ENCODE measurements around the gene KCNG1. TPM values are rescaled to one million over a fixed set of nuclear protein-coding genes. Genes with fewer than 3 reads are reported as not detected.
A peak's percentile ranks its signal among the peaks of the same experiment; 100 is the strongest.

The KCNG1 gene
- total and polyA plus RNA-seq, 8 donors, result 0.19 to 11.9 (median 2.7) TPM; not detected in 4

DNA sequence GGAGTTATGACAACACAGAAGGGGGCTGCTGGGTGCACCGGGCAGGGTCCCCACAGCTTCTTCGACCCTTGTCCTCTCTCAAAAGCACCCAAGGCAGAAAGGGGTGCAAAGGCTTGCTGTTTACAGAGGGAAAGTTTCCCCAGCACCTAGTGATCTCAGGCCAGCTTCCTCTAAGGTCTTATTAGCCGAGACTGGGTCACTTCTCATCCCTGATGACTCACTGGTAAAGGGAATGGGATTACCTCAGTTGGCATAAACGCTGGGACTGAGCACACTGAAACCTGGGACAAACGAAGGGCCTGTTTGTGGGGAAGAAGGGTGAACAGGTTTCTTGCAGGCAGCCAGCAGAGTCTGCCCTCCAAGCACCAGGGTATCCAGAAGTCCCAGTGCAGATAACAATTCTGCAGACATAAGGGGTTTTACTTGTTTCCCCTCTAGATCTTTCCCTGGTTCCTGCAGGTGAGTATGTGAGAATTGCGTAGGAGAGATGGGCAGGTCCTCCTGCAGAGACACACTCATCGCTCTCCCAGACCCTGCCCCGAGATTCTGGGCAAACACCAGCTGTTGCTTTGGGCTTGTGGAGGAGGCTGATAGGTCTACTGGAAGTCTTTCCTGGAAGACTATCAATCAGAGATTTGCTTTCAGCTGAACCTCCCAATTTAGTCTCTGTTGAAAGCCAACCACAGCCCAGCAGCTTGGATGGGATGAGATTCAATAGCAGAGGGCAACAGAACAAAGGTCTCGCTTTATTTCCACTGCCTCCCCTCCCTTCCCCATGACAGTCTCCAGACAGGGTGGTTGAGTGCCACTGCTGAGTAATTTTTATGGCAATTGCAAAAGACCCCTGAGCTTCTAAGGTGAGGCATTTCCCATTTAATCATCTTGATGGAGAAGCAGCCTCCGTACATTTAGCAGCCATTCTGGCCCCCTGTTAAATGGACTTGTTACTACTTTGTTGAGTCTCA lies 25.7 kb downstream of the KCNG1 start:
- TF ChIP-seq EP300 (IDR thresholded peaks at IDR 0.05), result no peak
- TF ChIP-seq, protein P1, sequence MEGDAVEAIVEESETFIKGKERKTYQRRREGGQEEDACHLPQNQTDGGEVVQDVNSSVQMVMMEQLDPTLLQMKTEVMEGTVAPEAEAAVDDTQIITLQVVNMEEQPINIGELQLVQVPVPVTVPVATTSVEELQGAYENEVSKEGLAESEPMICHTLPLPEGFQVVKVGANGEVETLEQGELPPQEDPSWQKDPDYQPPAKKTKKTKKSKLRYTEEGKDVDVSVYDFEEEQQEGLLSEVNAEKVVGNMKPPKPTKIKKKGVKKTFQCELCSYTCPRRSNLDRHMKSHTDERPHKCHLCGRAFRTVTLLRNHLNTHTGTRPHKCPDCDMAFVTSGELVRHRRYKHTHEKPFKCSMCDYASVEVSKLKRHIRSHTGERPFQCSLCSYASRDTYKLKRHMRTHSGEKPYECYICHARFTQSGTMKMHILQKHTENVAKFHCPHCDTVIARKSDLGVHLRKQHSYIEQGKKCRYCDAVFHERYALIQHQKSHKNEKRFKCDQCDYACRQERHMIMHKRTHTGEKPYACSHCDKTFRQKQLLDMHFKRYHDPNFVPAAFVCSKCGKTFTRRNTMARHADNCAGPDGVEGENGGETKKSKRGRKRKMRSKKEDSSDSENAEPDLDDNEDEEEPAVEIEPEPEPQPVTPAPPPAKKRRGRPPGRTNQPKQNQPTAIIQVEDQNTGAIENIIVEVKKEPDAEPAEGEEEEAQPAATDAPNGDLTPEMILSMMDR (IDR thresholded peaks at IDR 0.05), result no peak
- TF ChIP-seq POLR2A (IDR thresholded peaks at IDR 0.05), result no peak
- TF ChIP-seq POLR2AphosphoS5 (IDR thresholded peaks at IDR 0.05), result no peak
- DNase-seq, result no peak
- Histone ChIP-seq H3K27ac (no peak overlapping the region), H3K27me3 (peaks cover 0 to 66% (median 14%) of the 10 kb centered on the region in 3 donors), H3K36me3 (no peaks in the 10 kb centered on the region), H3K9me3 (no peaks in the 10 kb centered on the region), H3K4me3 (no peak overlapping the region), H3K4me1 (no peaks in the 10 kb centered on the region)
- intact Hi-C loops (cut with DNase I; ENCODE audit: low total_unique reads), result no loop called here
- WGBS, 5 donors, result 43 to 50% (median 45%) methylated on average over 9 to 10 of the region's 10 CpGs

DNA sequence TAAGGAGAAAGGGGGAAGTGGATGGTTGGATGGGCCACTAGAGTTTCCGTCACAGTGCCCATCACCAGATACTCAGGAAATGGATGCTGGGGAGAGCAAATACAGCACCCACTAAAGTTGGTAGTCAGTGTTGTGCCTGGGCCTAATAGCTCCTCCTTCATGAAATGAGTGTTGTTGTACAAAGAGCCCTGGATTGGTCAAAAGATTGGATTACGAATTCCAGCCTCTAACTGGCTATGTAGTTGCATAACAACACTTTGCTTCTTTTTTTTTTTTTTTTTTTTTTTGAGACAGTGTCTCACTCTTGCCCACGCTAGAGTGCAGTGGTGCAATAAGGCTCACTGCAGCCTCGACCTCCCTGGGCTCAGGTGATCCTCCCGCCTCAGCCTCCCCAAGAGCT lies 27.4 kb downstream of the KCNG1 start:
- 76 to 88% (median 78%) methylated on average over 5 of the region's 5 CpGs for WGBS, 5 donors
- no peak for DNase-seq
- Histone ChIP-seq H3K36me3 (no peaks in the 10 kb centered on the region), H3K27me3 (peaks cover 0 to 52% (median 14%) of the 10 kb centered on the region in 3 donors), H3K4me1 (no peaks in the 10 kb centered on the region), H3K9me3 (no peaks in the 10 kb centered on the region), H3K27ac (no peak overlapping the region), H3K4me3 (no peak overlapping the region)
- intact Hi-C loops (cut with DNase I; ENCODE audit: low total_unique reads), result no loop called here
- TF ChIP-seq POLR2A (IDR thresholded peaks at IDR 0.05), result no peak
- no peak for TF ChIP-seq EP300 (IDR thresholded peaks at IDR 0.05)
- TF ChIP-seq POLR2AphosphoS5 (IDR thresholded peaks at IDR 0.05), result no peak
- TF ChIP-seq, protein P1 (IDR thresholded peaks at IDR 0.05), result no peak

DNA sequence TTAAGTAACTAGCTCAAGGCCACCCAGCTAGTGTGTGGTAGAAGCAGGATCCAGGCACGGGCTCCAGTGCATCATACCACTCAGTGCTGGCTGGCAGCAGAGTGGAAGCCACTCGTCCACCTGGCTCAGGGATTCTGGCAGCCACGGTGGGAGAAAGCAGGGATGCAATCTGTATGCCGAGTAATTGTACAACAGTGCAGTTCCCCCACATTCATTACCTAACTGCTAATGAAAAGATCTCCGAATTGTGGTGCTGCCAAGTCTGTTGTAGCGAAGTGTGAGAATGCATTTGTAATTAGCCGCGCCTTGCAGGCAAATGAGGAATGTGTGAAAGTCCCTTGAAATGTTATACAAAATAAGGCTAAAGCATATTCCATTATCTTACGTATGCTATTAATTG lies 29.0 kb downstream of the KCNG1 start:
- no peaks in the 10 kb centered on the region for H3K9me3 ChIP-seq
- H3K27me3 ChIP-seq, result peaks cover 0 to 42% (median 12%) of the 10 kb centered on the region in 3 donors
- intact Hi-C loops (cut with DNase I; ENCODE audit: low total_unique reads), result no loop called here
- H3K36me3 ChIP-seq, result no peaks in the 10 kb centered on the region
- WGBS, 5 donors, result 71 to 92% (median 80%) methylated on average over 9 of the region's 9 CpGs
- no peak overlapping the region for H3K27ac ChIP-seq
- no peak for DNase-seq
- H3K4me3 ChIP-seq, result no peak overlapping the region
- TF ChIP-seq EP300 (IDR thresholded peaks at IDR 0.05) (no peak), POLR2AphosphoS5 (IDR thresholded peaks at IDR 0.05) (no peak), POLR2A (IDR thresholded peaks at IDR 0.05) (no peak)
- TF ChIP-seq, protein P1 (IDR thresholded peaks at IDR 0.05), result no peak
- no peaks in the 10 kb centered on the region for H3K4me1 ChIP-seq

DNA sequence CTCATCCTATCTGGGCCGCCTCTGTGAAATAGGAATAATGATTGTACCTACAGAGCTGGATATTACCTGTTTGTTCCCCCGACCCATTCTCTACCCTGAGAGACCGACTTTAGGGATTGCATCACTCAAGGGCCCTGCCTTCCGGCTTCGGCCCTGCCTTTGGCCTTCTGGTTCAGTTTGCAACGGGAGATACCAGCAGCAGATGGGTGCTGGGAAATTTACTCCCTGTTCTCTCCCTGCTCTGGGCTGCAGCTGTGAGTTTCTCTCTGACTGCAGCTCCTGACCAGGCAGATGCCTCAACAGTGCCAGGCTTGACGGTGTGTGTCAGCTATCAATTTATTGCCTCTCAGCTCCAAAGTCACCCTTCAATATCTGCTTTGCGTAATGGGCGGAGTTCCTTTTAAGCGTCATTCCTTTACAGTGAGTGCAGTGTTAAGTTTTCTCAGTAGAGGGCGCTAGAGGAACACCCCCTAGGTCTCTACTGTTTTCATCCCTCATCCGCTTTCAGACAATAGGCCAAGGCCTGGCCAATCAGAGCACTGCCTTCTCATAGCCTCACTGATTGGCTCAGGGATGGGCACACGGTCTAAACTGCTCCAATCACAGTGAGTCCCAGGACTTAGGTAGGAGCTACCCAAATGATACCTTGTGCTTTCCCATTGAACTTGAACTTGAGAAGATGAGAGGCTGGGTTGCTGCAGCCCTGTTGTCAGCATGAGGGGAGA lies 30.0 kb downstream of the KCNG1 start:
- Histone ChIP-seq H3K4me1 (no peaks in the 10 kb centered on the region), H3K27ac (no peak overlapping the region), H3K27me3 (peaks cover 0 to 36% (median 5%) of the 10 kb centered on the region in 3 donors), H3K9me3 (no peaks in the 10 kb centered on the region), H3K36me3 (no peaks in the 10 kb centered on the region), H3K4me3 (no peak overlapping the region)
- peak in 1 of 2 donors; percentile 67 for DNase-seq
- intact Hi-C loops (cut with DNase I; ENCODE audit: low total_unique reads), result no loop called here
- WGBS, 5 donors, result 36 to 49% (median 41%) methylated on average over 13 of the region's 13 CpGs
- TF ChIP-seq, protein P1 (IDR thresholded peaks at IDR 0.05), result peak in 3 of 7 experiments; percentile 12 to 27 (median 19)
- TF ChIP-seq EP300 (IDR thresholded peaks at IDR 0.05), result no peak

Measured in stomach (tissue), 9 donors.